ENCODE measurements around the gene USP13.

USP13 gene

GRCh38 chr3:179732661-179733348 lies 80.0 kb downstream of the USP13 start:
- DNase-seq (ENCODE audit: low read depth in 2 of 3, low spot score in 2 of 3): no peak

DNA sequence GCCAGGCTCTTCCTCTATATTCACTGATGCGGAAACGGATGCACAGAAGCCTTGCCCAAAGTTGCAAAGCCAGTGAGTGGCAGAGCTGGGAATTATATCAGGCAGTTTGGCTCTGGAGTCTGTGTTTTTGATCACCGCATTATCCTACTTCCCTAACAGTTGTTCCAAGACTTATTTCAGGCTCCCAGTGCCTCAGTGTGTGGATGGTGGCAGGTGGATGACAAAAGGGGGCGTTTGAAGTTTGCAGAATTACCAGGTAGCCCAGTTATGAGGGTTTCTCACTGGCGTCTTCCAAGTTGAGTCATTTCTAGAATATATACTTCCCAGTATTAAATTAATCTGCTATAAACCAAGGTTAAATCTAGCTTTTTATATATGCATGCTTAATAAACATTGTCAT lies 81.0 kb downstream of the USP13 start:
- DNase-seq (ENCODE audit: low read depth in 2 of 3, low spot score in 2 of 3): no peak

GRCh38 chr3:179734497-179735281 lies 81.8 kb downstream of the USP13 start:
- no peak for DNase-seq (ENCODE audit: low read depth in 2 of 3, low spot score in 2 of 3)

DNA sequence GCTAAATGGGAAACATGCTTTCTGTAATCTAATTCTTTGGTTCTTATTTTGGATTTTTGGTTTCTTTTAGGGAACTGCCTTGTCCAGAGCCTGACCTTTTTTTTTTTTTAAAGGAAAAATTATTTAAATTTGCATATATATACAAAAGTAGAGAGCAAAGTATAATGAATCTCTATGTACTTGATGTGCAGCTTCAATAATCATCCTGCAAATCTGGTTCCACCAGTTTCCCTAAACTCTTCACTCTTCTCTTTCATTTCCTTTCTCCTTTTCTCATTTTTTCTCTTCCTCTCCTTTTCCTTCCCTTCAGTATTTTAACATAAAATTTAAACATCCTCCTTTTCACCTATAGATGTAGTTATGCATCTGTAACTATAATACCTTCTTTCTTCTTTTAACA lies 82.5 kb downstream of the USP13 start:
- DNase-seq (ENCODE audit: low read depth in 2 of 3, low spot score in 2 of 3): no peak

DNA sequence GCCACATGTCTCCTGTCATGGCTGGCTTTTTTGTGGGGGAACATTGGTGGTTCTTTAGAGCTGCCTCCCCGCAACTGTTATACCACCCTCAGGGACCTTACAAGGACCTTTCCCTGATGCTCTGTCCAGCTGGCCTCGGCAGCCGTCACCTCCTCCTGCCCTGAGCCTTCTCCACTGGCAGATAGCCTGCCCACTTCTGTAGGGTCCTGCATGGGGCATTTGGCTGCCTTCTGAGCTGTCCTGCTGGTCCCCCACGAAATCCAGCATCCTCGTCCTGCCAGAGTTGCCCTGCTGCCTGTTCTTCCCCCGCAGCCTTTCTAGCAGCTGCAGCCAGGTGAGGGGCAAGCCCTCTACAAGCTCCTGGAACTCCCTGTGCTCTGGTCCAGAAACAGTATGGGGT lies 86.2 kb downstream of the USP13 start:
- DNase-seq (ENCODE audit: low read depth in 2 of 3, low spot score in 2 of 3): no peak

DNA sequence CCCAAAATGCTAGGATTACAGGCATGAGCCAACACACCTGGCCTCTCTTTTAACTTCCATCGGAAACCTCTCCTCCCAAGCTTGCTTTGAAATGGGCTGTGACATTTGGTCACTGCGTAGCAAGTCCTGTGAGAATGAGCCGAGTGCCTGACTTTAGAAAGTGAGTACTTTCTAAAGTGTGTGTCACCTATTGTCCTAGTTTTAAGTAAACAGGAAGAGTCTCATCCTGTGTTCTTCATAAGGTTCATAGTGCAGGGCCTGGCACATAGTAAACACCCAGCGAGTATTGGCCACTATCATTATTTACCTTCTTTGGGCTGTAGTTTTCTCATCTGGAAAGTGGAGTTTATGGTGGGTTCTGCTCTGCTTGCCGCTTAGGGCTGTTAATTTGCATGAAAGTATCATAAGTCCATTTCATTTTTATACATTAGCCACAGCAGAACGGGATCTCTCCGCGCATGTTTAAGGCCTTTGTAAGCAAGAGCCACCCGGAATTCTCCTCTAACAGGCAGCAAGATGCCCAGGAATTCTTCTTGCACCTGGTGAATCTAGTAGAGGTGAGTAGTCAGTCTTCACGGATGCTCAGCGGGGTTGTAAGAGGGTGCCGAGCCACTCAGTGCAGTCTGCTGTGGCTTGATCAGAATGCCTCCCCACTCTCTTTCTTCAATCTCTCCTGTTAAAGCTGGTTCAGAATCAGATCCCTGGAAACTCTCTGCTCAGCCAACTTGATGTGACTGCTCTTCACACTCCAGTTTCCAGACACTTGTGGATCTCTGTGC lies 87.2 kb downstream of the USP13 start:
- DNase-seq (ENCODE audit: low read depth in 2 of 3, low spot score in 2 of 3): no peak

DNA sequence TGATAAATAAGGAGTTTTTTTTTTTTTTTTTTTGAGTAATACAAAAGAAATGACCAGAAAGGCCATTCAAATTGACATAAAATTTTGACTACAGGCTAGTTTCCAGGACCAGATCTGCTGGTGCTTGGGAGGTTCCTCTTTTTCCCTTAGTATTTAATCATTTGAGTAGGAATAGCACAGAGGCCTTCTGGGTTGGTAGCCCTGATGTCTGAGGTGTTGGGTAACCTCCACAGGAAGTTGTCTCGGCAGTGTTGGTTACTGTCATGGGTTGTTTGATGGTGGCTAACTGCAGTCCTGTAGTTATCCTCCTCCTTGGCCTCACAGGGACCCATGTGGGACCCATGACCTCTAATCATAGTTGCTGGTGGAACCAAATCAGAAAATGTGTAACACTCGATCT lies 91.1 kb downstream of the USP13 start:
- no peak for DNase-seq (ENCODE audit: low read depth in 2 of 3, low spot score in 2 of 3)

DNA sequence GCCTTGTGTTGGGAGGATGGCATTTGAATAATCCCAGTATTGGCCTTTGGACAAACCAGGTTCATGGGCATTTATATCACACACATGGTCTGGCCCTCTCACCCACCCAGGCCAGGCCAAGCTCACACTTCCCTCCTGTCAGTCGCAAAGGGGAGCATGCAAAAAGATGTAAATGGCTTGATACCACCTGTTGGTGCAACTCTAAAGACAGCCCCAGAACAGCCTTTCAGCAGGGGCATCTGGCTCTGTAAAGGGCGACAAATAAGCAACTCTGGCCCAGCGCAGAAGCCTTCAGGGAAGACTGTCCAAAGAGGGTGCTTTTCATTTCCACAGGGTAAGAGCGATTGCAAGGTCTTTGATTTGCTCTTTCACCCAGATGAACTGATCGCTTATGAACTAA lies 91.8 kb downstream of the USP13 start:
- no peak for DNase-seq (ENCODE audit: low read depth in 2 of 3, low spot score in 2 of 3)

GRCh38 chr3:179745079-179745478 lies 92.2 kb downstream of the USP13 start:
- no peak for DNase-seq (ENCODE audit: low read depth in 2 of 3, low spot score in 2 of 3)

- DNase-seq (ENCODE audit: low read depth in 2 of 3, low spot score in 2 of 3): no peak
Measured at GRCh38 chr3:179745716-179746115, 92.9 kb downstream of the USP13 start.

DNA sequence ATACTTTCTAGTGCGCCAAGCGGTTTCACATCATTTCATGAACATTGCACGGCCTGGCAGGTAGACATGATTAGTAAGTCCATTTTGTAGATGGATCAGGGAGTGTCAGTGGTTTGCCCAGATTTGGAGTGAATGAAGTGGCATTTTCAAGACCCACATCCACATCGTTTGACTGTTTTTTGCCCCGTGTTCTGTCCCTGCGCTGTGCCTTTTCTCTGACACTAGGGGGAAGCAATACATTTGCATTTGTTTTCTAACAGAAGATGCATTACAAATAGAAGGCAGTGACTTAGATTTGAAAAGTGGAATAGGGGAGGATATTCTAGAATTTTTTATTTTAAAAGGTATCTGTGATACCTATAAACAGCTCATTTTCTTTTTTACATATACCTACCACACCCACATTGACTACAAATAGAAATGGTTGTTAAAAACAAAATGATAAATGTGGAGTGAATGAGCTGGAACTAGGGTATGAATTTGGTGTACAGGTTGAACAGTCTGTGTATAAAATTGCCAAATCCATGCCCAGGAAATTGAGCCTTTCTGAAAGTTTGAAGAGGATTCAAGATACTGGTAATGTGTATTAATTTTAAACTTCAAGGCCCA lies 98.0 kb downstream of the USP13 start:
- DNase-seq (ENCODE audit: low read depth in 2 of 3, low spot score in 2 of 3): no peak

DNA sequence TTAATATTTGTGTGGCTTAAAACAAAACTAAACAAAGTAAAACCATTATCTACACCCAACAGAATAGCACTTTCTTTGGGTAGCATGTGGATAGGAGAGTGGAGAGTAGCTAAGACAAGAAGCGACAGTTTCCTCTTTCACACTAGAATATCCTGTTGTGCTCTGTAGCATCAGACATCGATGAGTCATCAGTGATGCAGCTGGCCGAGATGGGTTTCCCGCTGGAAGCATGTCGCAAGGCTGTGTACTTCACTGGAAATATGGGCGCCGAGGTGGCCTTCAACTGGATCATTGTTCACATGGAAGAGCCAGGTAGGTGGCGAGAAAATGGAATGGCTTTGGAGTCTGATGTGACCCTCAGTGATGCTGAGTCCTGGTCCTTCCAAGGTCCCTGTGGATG lies 108.1 kb downstream of the USP13 start:
- DNase-seq (ENCODE audit: low read depth in 2 of 3, low spot score in 2 of 3): no peak

- no peak for DNase-seq (ENCODE audit: low read depth in 2 of 3, low spot score in 2 of 3)
Measured at GRCh38 chr3:179765396-179765795, 112.6 kb downstream of the USP13 start.

GRCh38 chr3:179766416-179767133 lies 113.7 kb downstream of the USP13 start:
- DNase-seq (ENCODE audit: low read depth in 2 of 3, low spot score in 2 of 3): no peak

DNA sequence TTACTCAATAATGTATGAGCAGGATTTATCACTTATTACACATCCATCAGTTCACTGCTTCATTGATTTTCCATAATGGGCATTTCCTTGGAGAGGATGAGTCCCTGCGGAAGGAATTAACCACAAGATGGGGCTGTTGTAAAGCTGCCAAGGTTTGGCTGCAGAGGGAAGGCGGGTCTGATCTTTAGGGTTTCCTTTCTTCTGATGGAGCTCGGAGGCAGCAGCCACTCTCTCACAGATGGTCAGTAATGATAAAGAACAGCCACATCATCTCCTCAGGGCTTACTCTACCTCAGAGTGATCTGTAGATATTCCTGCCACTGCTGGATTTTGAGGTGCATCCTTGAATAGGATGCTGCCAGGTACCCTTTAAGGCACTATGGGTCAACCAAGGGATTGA lies 115.2 kb downstream of the USP13 start:
- no peak for DNase-seq (ENCODE audit: low read depth in 2 of 3, low spot score in 2 of 3)

DNA sequence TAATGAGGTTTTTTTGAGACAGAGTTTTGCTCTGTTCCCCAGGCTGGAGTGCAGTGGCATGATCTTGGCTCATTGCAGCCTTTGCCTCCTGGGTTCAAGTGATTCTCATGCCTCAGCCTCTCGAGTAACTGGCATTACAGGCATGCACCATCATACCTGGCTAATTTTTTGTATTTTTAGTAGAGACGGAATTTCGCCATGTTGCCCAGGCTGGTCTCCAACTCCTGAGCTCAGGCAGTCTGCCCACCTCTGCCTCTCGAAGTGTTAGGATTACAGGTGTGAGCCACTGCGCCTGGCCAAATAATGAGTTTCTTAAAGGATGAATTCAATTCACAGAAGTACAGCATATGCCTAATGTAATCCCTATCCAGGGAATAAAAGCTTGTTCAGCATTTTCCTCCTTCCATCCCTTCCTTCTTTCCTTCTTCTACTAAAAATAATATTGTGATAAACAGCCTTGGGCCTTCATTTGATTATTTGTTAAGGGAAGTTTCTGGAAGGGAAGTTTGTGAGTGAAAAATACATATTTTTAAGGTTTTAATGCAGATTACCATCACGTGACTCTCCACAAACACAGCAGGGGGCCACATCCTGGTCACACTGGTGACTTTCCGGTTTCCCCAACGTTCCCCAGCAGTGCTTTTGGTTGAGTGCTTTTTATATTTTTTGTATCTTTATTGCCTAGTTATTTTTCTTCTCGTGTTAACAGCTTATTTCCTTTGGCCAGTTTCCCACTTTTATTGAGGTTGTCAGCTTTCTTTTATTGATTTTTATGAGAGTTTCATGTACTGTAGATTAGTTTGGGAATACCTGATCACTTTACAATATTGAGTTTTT lies 116.8 kb downstream of the USP13 start:
- DNase-seq (ENCODE audit: low read depth in 2 of 3, low spot score in 2 of 3): no peak

- DNase-seq (ENCODE audit: low read depth in 2 of 3, low spot score in 2 of 3): no peak
Measured at GRCh38 chr3:179771797-179772196, 119.0 kb downstream of the USP13 start.

DNA sequence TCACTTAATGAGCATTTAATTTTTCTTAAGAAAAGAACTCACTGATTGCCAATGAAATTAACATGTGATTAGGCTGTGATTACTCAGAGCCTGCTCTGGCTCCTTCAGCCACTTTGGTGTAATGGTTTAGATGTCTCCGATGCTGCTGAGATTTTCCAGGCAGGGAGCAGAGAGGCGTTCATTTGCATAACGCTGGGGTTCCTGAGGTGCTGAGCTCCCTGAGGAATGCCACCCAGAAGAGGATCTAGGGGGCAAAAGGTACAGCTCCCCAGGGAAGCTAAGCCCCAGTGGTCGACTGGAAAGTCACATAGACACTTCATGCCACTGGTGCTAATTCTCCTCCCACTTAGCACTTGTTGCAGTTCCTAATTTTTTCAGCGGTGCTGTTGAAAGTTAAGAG lies 119.5 kb downstream of the USP13 start:
- DNase-seq (ENCODE audit: low read depth in 2 of 3, low spot score in 2 of 3): no peak

DNA sequence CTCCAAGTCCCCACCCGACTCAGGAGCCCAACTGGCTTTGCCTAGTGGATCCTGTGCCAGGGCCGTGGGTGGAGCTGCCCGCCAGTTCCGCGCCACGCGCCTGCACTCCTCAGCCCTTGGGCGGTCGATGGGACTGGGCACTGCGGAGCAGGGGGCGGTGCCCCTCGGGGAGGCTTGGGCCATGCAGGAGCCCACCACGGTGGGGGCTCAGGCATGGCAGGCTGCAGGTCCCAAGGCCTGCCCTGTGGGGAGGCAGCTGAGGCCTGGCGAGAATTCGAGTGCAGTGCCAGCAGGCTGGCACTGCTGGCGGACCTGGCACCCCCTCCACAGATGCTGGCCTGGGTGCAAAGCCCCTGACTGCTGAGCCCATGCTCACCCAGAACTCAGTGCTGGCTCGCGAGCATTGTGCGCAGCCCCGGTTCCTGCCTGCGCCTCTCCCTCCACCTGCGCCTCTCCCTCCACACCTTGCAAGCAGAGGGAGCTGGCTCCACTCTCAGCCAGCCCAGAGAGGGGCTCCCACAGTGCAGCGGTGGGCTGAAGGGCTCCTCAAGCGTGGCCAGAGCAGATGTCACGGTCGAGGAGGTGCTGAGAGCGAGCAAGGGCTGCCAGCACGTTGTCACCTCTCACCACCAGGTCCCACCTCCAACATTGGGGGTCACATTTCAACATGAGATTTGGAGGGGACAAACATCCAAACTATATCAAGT lies 122.7 kb downstream of the USP13 start:
- DNase-seq (ENCODE audit: low read depth in 2 of 3, low spot score in 2 of 3): no peak

Measured in activated CD8-positive, alpha-beta memory T cell treated with anti-CD3 and anti-CD28 coated beads for 48 hours (primary cell).